Measurements from ENCODE around the gene PSEN1. TPM values are rescaled to one million over a fixed set of nuclear protein-coding genes. Genes with fewer than 3 reads are reported as not detected.

PSEN1 gene
- total and polyA plus RNA-seq, 10 of the 15 experiments (the other 5 are each of a cell fraction or from before 2014, with no cell fraction given): 8.9 to 32.3 (median 21.8) TPM

DNA sequence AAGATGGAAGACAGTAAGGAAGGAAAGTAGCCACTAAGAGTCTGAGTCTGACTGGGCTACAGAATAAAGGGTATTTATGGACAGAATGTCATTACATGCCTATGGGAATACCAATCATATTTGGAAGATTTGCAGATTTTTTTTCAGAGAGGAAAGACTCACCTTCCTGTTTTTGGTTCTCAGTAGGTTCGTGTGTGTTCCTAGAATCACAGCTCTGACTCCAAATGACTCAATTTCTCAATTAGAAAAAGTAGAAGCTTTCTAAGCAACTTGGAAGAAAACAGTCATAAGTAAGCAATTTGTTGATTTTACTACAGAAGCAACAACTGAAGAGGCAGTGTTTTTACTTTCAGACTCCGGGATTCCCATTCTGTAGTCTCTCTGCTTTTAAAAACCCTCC, 85.6 kb downstream of the PSEN1 start:
- Histone ChIP-seq H4K20me1 (ENCODE audit: control insufficient read depth, insufficient read depth) (no peaks in the 10 kb centered on the region), H3K36me3 (ENCODE audit: control insufficient read depth in 2 of 2, insufficient read depth in 2 of 2, low read length in 1 of 2) (peaks cover 2 to 17% of the 10 kb centered on the region in 2 experiments), H3K27ac (ENCODE audit: control insufficient read depth, insufficient read depth) (no peak overlapping the region), H3K9me3 (replicated peaks; ENCODE audit: control insufficient read depth, insufficient read depth, low read length) (no peaks in the 10 kb centered on the region), H2AFZ (ENCODE audit: control insufficient read depth, low read depth, low read length) (no peak overlapping the region), H3K27me3 (replicated peaks in 1 of 2; ENCODE audit: control insufficient read depth in 2 of 2, insufficient read depth in 2 of 2, low read length in 1 of 2) (no peaks in the 10 kb centered on the region), H3K4me3 (no peak overlapping the region), H3K79me2 (ENCODE audit: control insufficient read depth, insufficient read depth, low read length) (no peaks in the 10 kb centered on the region), H3K4me1 (ENCODE audit: control insufficient read depth, insufficient read depth, low read length) (peaks cover 9% of the 10 kb centered on the region; the same call in 1 of the 2 replicates), H3K4me2 (ENCODE audit: control insufficient read depth, insufficient read depth) (no peak overlapping the region), H3K9ac (ENCODE audit: control insufficient read depth, insufficient read depth, low read length) (no peak overlapping the region)
- FAIRE-seq: peak; percentile 62
- CTCF ChIA-PET: interaction anchor here (1.6 to 4.8 kb wide), 3 partner anchors 10 to 249 kb away, joined by 8 to 42 read pairs (median 25); no protein-coding TSS in a partner anchor
- ATAC-seq: no peak
- no TSS peak for BruUV-seq (replicated peaks)
- DNase-seq (ENCODE audit: low read depth, low spot score): no peak
- WGBS (ENCODE audit: insufficient coverage, insufficient replicate concordance, low lambda C conversion rate, missing lambda C conversion rate): 4% methylated on average over 2 of the region's 2 CpGs
- no peak for TF ChIP-seq CHD4 (IDR thresholded peaks at IDR 0.05)
- SMC1A ChIA-PET (ENCODE audit: uncharacterized antibody, unreplicated experiment): interaction anchor here (0.7 to 2.7 kb wide), 9 partner anchors 27 to 286 kb away, joined by 3 to 10 read pairs (median 5); no protein-coding TSS in a partner anchor
- POLR2A ChIA-PET: interaction anchor here (1.4 to 3.0 kb wide), 2 partner anchors 10 to 17 kb away, joined by 4 to 14 read pairs; no protein-coding TSS in a partner anchor
- RAD21 ChIA-PET (ENCODE audit: unreplicated experiment): interaction anchor here (1.3 to 1.9 kb wide), 4 partner anchors 10 to 250 kb away, joined by 3 to 11 read pairs (median 8); no protein-coding TSS in a partner anchor
- in situ Hi-C loops (cut with MboI): no loop called here
- intact Hi-C loops (cut with micrococcal nuclease; ENCODE audit: unreplicated experiment): no loop called here

- no peak overlapping the region for H3K9ac ChIP-seq (ENCODE audit: control insufficient read depth, insufficient read depth, low read length)
- no peaks in the 10 kb centered on the region for H3K79me2 ChIP-seq (ENCODE audit: control insufficient read depth, insufficient read depth, low read length)
- peaks cover 9% of the 10 kb centered on the region; the same call in 1 of the 2 replicates for H3K4me1 ChIP-seq (ENCODE audit: control insufficient read depth, insufficient read depth, low read length)
- CTCF ChIA-PET: interaction anchor here (0.6 to 4.8 kb wide), 24 partner anchors 9 to 285 kb away, joined by 3 to 42 read pairs (median 4); partner anchors contain the start of gene RBM25
- H3K9me3 ChIP-seq (replicated peaks; ENCODE audit: control insufficient read depth, insufficient read depth, low read length): no peaks in the 10 kb centered on the region
- intact Hi-C loops (cut with micrococcal nuclease; ENCODE audit: unreplicated experiment) (no loop called here), in situ Hi-C loops (cut with MboI) (no loop called here)
- peak; percentile 63 for DNase-seq (ENCODE audit: low read depth, low spot score)
- peak overlapping the region; percentile 20; the same call in 1 of the 2 replicates for H3K27ac ChIP-seq (ENCODE audit: control insufficient read depth, insufficient read depth)
- no TSS peak for BruUV-seq (replicated peaks)
- FAIRE-seq: peak; percentile 80
- H3K4me2 ChIP-seq (ENCODE audit: control insufficient read depth, insufficient read depth): 0 out of 2 replicates have a peak overlapping the region, but pooled peaks have one; percentile 1
- H3K36me3 ChIP-seq (ENCODE audit: control insufficient read depth in 2 of 2, insufficient read depth in 2 of 2, low read length in 1 of 2): peaks cover 0 to 13% of the 10 kb centered on the region in 2 experiments; a peak in 3 of 4 replicates
- POLR2A ChIA-PET: interaction anchor here (0.6 to 3.0 kb wide), 11 partner anchors 8 to 246 kb away, joined by 3 to 14 read pairs (median 4); partner anchors contain the start of gene RBM25
- RAD21 ChIA-PET (ENCODE audit: unreplicated experiment): interaction anchor here (0.8 to 2.4 kb wide), 14 partner anchors 9 to 254 kb away, joined by 3 to 15 read pairs (median 4); no protein-coding TSS in a partner anchor
- H4K20me1 ChIP-seq (ENCODE audit: control insufficient read depth, insufficient read depth): no peaks in the 10 kb centered on the region
- SMC1A ChIA-PET (ENCODE audit: uncharacterized antibody, unreplicated experiment): interaction anchor here (0.8 to 2.7 kb wide), 21 partner anchors 9 to 285 kb away, joined by 3 to 18 read pairs (median 3); no protein-coding TSS in a partner anchor
- H3K4me3 ChIP-seq: no peak overlapping the region
- ATAC-seq: peak; percentile 96
- H3K27me3 ChIP-seq (replicated peaks in 1 of 2; ENCODE audit: control insufficient read depth in 2 of 2, insufficient read depth in 2 of 2, low read length in 1 of 2): no peaks in the 10 kb centered on the region
- H2AFZ ChIP-seq (ENCODE audit: control insufficient read depth, low read depth, low read length): no peak overlapping the region; the same call in 1 of the 2 replicates
- 2% methylated on average over 5 of the region's 5 CpGs for WGBS (ENCODE audit: insufficient coverage, insufficient replicate concordance, low lambda C conversion rate, missing lambda C conversion rate)
- TF ChIP-seq SMAD5 (IDR thresholded peaks at IDR 0.05; ENCODE audit: low read depth): no peak
- no peak for TF ChIP-seq PRDM15 (CRISPR knock-in tag; IDR thresholded peaks at IDR 0.05)
- TF ChIP-seq CHD1 (IDR thresholded peaks at IDR 0.05; ENCODE audit: low read depth, low read length): no peak
- no peak for TF ChIP-seq LARP7 (IDR thresholded peaks at IDR 0.05)
- TF ChIP-seq, protein P1, sequence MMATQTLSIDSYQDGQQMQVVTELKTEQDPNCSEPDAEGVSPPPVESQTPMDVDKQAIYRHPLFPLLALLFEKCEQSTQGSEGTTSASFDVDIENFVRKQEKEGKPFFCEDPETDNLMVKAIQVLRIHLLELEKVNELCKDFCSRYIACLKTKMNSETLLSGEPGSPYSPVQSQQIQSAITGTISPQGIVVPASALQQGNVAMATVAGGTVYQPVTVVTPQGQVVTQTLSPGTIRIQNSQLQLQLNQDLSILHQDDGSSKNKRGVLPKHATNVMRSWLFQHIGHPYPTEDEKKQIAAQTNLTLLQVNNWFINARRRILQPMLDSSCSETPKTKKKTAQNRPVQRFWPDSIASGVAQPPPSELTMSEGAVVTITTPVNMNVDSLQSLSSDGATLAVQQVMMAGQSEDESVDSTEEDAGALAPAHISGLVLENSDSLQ (IDR thresholded peaks at IDR 0.05): peak; percentile 27; the same call in 1 of the 2 replicates
- TF ChIP-seq RFX5 (IDR thresholded peaks at IDR 0.05; ENCODE audit: low read depth, low read length): no peak
- TF ChIP-seq RBBP5 (conservative IDR thresholded peaks at IDR 0.05): no peak
These were observed 86.7 kb downstream of the PSEN1 start for GRCh38 chr14:73223049-73223448.

Data from GM12878 (cell line).